Measurements from ENCODE around the gene CASTOR1.
A peak's percentile ranks its signal among the peaks of the same experiment; 100 is the strongest.

The CASTOR1 gene

GRCh38 chr22:30308518-30309230 lies 19.4 kb upstream of the CASTOR1 start:
- Histone ChIP-seq H2AFZ (ENCODE audit: low read depth, low read length) (no peak overlapping the region), H3K27me3 (ENCODE audit: low read depth, low read length) (no peaks in the 10 kb centered on the region), H3K36me3 (replicated peaks; ENCODE audit: low read depth, low read length) (no peaks in the 10 kb centered on the region), H3K9ac (ENCODE audit: low read length) (no peak overlapping the region), H3K27ac (ENCODE audit: low read length) (no peak overlapping the region), H3K4me1 (ENCODE audit: low read length) (peaks cover 70% of the 10 kb centered on the region), H3K4me3 (ENCODE audit: low read length) (no peak overlapping the region), H4K20me1 (ENCODE audit: insufficient read depth, low read length) (no peaks in the 10 kb centered on the region), H3K4me2 (ENCODE audit: low read length) (peak overlapping the region; percentile 2; the same call in 1 of the 2 replicates), H3K79me2 (ENCODE audit: low read length) (no peaks in the 10 kb centered on the region), H3K9me3 (ENCODE audit: insufficient read depth, low read length) (no peaks in the 10 kb centered on the region)
- no peak for TF ChIP-seq EZH2phosphoT487 (IDR thresholded peaks at IDR 0.05; ENCODE audit: low read depth)
- TF ChIP-seq CTCF (IDR thresholded peaks at IDR 0.05; ENCODE audit: low read depth, low read length), result no peak

- no peak overlapping the region for H2AFZ ChIP-seq (ENCODE audit: low read depth, low read length)
- H3K4me2 ChIP-seq (ENCODE audit: low read length), result peak overlapping the region; percentile 2; the same call in 1 of the 2 replicates
- no peaks in the 10 kb centered on the region for H3K79me2 ChIP-seq (ENCODE audit: low read length)
- TF ChIP-seq EZH2phosphoT487 (IDR thresholded peaks at IDR 0.05; ENCODE audit: low read depth) (no peak), CTCF (IDR thresholded peaks at IDR 0.05; ENCODE audit: low read depth, low read length) (no peak)
- H3K4me1 ChIP-seq (ENCODE audit: low read length), result peaks cover 70% of the 10 kb centered on the region
- H3K4me3 ChIP-seq (ENCODE audit: low read length), result no peak overlapping the region
- H4K20me1 ChIP-seq (ENCODE audit: insufficient read depth, low read length), result no peaks in the 10 kb centered on the region
- no peaks in the 10 kb centered on the region for H3K27me3 ChIP-seq (ENCODE audit: low read depth, low read length)
- no peak overlapping the region for H3K27ac ChIP-seq (ENCODE audit: low read length)
- no peaks in the 10 kb centered on the region for H3K36me3 ChIP-seq (replicated peaks; ENCODE audit: low read depth, low read length)
- H3K9me3 ChIP-seq (ENCODE audit: insufficient read depth, low read length), result no peaks in the 10 kb centered on the region
- no peak overlapping the region for H3K9ac ChIP-seq (ENCODE audit: low read length)
These were observed 18.8 kb upstream of the CASTOR1 start for GRCh38 chr22:30308093-30308492.

- peak overlapping the region; percentile 49; the same call in 1 of the 2 replicates for H3K27ac ChIP-seq (ENCODE audit: low read length)
- no peak overlapping the region for H3K4me3 ChIP-seq (ENCODE audit: low read length)
- H4K20me1 ChIP-seq (ENCODE audit: insufficient read depth, low read length), result no peaks in the 10 kb centered on the region
- no peaks in the 10 kb centered on the region for H3K36me3 ChIP-seq (replicated peaks; ENCODE audit: low read depth, low read length)
- H3K4me1 ChIP-seq (ENCODE audit: low read length), result peaks cover 79% of the 10 kb centered on the region
- no peaks in the 10 kb centered on the region for H3K79me2 ChIP-seq (ENCODE audit: low read length)
- H2AFZ ChIP-seq (ENCODE audit: low read depth, low read length), result no peak overlapping the region
- H3K4me2 ChIP-seq (ENCODE audit: low read length), result peak overlapping the region; percentile 69
- H3K27me3 ChIP-seq (ENCODE audit: low read depth, low read length), result no peaks in the 10 kb centered on the region
- H3K9me3 ChIP-seq (ENCODE audit: insufficient read depth, low read length), result no peaks in the 10 kb centered on the region
- TF ChIP-seq CTCF (IDR thresholded peaks at IDR 0.05; ENCODE audit: low read depth, low read length) (no peak), EZH2phosphoT487 (IDR thresholded peaks at IDR 0.05; ENCODE audit: low read depth) (no peak)
- H3K9ac ChIP-seq (ENCODE audit: low read length), result no peak overlapping the region
These were observed 17.8 kb upstream of the CASTOR1 start for GRCh38 chr22:30307041-30307574.

GRCh38 chr22:30306627-30307011 lies 17.3 kb upstream of the CASTOR1 start:
- Histone ChIP-seq H3K4me1 (ENCODE audit: low read length) (peaks cover 82% of the 10 kb centered on the region), H3K27me3 (ENCODE audit: low read depth, low read length) (no peaks in the 10 kb centered on the region), H3K36me3 (replicated peaks; ENCODE audit: low read depth, low read length) (no peaks in the 10 kb centered on the region), H3K9me3 (ENCODE audit: insufficient read depth, low read length) (no peaks in the 10 kb centered on the region), H3K79me2 (ENCODE audit: low read length) (no peaks in the 10 kb centered on the region), H3K9ac (ENCODE audit: low read length) (no peak overlapping the region), H3K4me2 (ENCODE audit: low read length) (peak overlapping the region; percentile 69), H3K27ac (ENCODE audit: low read length) (peak overlapping the region; percentile 49; the same call in 1 of the 2 replicates), H4K20me1 (ENCODE audit: insufficient read depth, low read length) (no peaks in the 10 kb centered on the region), H2AFZ (ENCODE audit: low read depth, low read length) (0 out of 2 replicates have a peak overlapping the region, but pooled peaks have one; percentile 20), H3K4me3 (ENCODE audit: low read length) (no peak overlapping the region)
- TF ChIP-seq EZH2phosphoT487 (IDR thresholded peaks at IDR 0.05; ENCODE audit: low read depth) (no peak), CTCF (IDR thresholded peaks at IDR 0.05; ENCODE audit: low read depth, low read length) (no peak)
